IMR-90 (cell line): Measurements from ENCODE around the gene BCL2L12.

ENCODE experiments used
- BHLHE40 ChIP-seq: fragments of 150-350 bp; IDR thresholded peaks from 2 replicates; pipeline ENCODE4 v1.6.1; 2016; ENCODE audit warnings: mild to moderate bottlenecking, low read depth, low read length
- CTCF ChIP-seq: conservative IDR thresholded peaks from 2 replicates; pipeline ENCODE4 v1.5.1; 2012; ENCODE audit warnings: mild to moderate bottlenecking, low read depth, low read length, improper control_type of control experiment
- FOS ChIP-seq: fragments of 150-350 bp; IDR thresholded peaks from 2 replicates; pipeline ENCODE4 v1.6.1; 2016; ENCODE audit warnings: low read depth, low read length
- POLR2A ChIP-seq: IDR thresholded peaks from 2 replicates; pipeline ENCODE4 v1.6.1; 2012; ENCODE audit warnings: mild to moderate bottlenecking, low read depth, low read length
- RAD21 ChIP-seq: IDR thresholded peaks from 2 replicates; pipeline ENCODE4 v1.6.1; 2012; ENCODE audit warnings: low read length, improper control_type of control experiment
- TF ChIP-seq, protein P1 (sequence below): fragments of 150-350 bp; IDR thresholded peaks from 2 replicates; pipeline ENCODE4 v1.6.1; 2016; ENCODE audit warnings: low read depth, mild to moderate bottlenecking, low read length, moderate library complexity, borderline replicate concordance

DNA sequence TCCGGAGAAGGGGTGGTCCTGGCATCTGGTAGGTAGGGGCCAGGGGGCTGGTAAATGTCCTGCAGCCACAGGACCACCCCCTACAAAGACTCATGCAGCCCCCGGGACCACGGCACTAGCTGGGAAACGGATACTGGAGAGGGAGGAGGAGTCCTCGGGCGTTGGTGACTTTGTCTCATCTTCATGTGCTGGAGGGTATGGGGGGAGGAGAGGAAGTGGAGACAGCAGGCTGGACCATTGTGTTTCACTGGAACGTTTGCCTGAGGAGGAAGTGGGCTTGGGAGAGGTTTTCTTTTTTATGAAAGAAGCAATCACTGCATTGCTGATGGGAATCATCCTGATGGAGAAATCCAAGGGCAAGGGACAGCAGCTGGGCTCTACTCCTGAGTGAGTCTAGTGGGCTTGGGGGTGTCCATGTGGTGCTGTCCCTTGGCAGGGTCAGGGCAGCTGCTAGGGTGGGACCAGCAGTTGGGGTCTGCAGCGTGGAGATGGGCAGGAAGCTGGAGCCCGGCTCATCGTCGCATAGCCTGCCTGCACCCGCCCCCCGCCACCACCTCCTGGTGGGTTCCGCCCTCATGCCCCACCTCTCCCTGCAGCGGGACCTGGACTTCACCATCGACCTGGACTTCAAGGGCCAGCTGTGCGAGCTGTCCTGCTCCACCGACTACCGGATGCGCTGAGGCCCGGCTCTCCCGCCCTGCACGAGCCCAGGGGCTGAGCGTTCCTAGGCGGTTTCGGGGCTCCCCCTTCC, 22.0 kb downstream of the BCL2L12 start:
- no peak for TF ChIP-seq RAD21
- TF ChIP-seq, protein P1, sequence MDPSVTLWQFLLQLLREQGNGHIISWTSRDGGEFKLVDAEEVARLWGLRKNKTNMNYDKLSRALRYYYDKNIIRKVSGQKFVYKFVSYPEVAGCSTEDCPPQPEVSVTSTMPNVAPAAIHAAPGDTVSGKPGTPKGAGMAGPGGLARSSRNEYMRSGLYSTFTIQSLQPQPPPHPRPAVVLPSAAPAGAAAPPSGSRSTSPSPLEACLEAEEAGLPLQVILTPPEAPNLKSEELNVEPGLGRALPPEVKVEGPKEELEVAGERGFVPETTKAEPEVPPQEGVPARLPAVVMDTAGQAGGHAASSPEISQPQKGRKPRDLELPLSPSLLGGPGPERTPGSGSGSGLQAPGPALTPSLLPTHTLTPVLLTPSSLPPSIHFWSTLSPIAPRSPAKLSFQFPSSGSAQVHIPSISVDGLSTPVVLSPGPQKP, result no peak
- no peak for TF ChIP-seq CTCF
- no peak for TF ChIP-seq POLR2A
- TF ChIP-seq FOS, result no peak
- no peak for TF ChIP-seq BHLHE40
